HCT116 (cell line): Measurements from ENCODE around the gene RAB8A. TPM values are rescaled to one million over a fixed set of nuclear protein-coding genes. Genes with fewer than 3 reads are reported as not detected.

ENCODE experiments used
- ATAC-seq: fragments of 200-7000 bp; cut with Tn5 transposase; 2 replicates; pipeline ENCODE4 v1.9.1; 2020; ENCODE audit warnings: mild to moderate bottlenecking, moderate library complexity
- BruUV-seq: library from RNA; stranded (reverse); fragments of 400-500 nt; replicated peaks from 2 replicates; lab custom pipeline; 2021; lab: Mats Ljungman, UMichigan
- CTCF ChIA-PET: fragments of 300-600 bp; sonication (Branson Sonifier 250); formaldehyde crosslinking; loops from one replicate; lab custom pipeline; 2021; ENCODE audit warnings: antibody characterized with exemption; lab: Charles Lee
- POLR2A ChIA-PET: fragments of 300-600, 350-600 bp; sonication (Branson Sonifier 250); formaldehyde crosslinking; loops from one replicate; lab custom pipeline; 2021; ENCODE audit warnings: antibody characterized with exemption; lab: Charles Lee
- RAD21 ChIA-PET, 2 experiments: fragments of 300-600 bp; sonication (Branson Sonifier 250); formaldehyde crosslinking; loops; one replicate each; lab custom pipeline; 2023; ENCODE audit warnings: low total read pairs in 2 of 2; ENCODE audit not compliant: uncharacterized antibody in 2 of 2, unreplicated experiment in 2 of 2, low non-redundant PET in 1 of 2; lab: Charles Lee
- DNase-seq: peaks from one replicate; pipeline ENCODE4 v3.0.0-alpha.2; 2010; ENCODE audit warnings: low read depth, low spot score
- H2AFZ ChIP-seq: fragments of 200-600 bp; shearing (Covaris generic), sonication (generic); 2 replicates; pipeline ENCODE4 v1.6.1; 2017; ENCODE audit warnings: low read depth, mixed run types, mixed read lengths, antibody characterized with exemption, low read length; ENCODE audit not compliant: poor library complexity, severe bottlenecking
- H3K27ac ChIP-seq: 2 replicates; pipeline ENCODE4 v1.5.1; 2012; ENCODE audit warnings: low read depth, low read length
- H3K27me3 ChIP-seq: fragments of 200-600 bp; sonication (generic); 2 replicates; pipeline ENCODE4 v1.6.1; 2016; ENCODE audit warnings: mixed run types, low read length, mixed read lengths; ENCODE audit not compliant: insufficient read depth
- H3K36me3 ChIP-seq, 2 experiments: fragments of 200-500 bp in 1 of 2; fragments of 200-600 bp in 1 of 2; sonication (Bioruptor generic) in 1 of 2; sonication (generic) in 1 of 2; 2 replicates each; pipeline versions ENCODE4 v1.5.1 to v1.6.1; 2014 to 2016; ENCODE audit warnings: low read length in 2 of 2, inconsistent platforms in 1 of 2, mixed read lengths in 1 of 2, mixed run types in 1 of 2; ENCODE audit not compliant: insufficient read depth in 2 of 2, control insufficient read depth in 1 of 2
- H3K4me1 ChIP-seq, 2 experiments: fragments of 200-600 bp in 1 of 2; sonication (generic) in 1 of 2; 2 replicates each; pipeline versions ENCODE4 v1.5.1 to v1.6.1; 2012 to 2017; ENCODE audit warnings: low read length in 2 of 2, inconsistent platforms in 1 of 2, mild to moderate bottlenecking in 1 of 2, mixed read lengths in 1 of 2, mixed run types in 1 of 2, moderate library complexity in 1 of 2; ENCODE audit not compliant: insufficient read depth in 2 of 2, control insufficient read depth in 1 of 2
- H3K4me2 ChIP-seq: fragments of 200-600 bp; sonication (generic); 2 replicates; pipeline ENCODE4 v1.6.1; 2017; ENCODE audit warnings: mixed run types, low read length, mixed read lengths
- H3K4me3 ChIP-seq, 2 experiments: fragments of 200-600 bp in 1 of 2; sonication (generic) in 1 of 2; replicated peaks in 1 of 2; 2 replicates each; pipeline ENCODE4 v1.5.1; 2011 to 2016; ENCODE audit warnings: low read length in 2 of 2, control low read depth in 1 of 2, low read depth in 1 of 2, mild to moderate bottlenecking in 1 of 2, mixed read lengths in 1 of 2, mixed run types in 1 of 2
- H3K79me2 ChIP-seq: fragments of 200-600 bp; sonication (generic); 2 replicates; pipeline ENCODE4 v1.6.1; 2017; ENCODE audit warnings: mild to moderate bottlenecking, mixed run types, low read length, moderate library complexity, mixed read lengths; ENCODE audit not compliant: insufficient read depth
- H3K9ac ChIP-seq: fragments of 200-600 bp; sonication (generic); 2 replicates; pipeline ENCODE4 v1.6.1; 2016; ENCODE audit warnings: low read length, mixed read lengths
- H3K9me2 ChIP-seq: fragments of 200-600 bp; sonication (generic), shearing (Covaris generic); 2 replicates; pipeline ENCODE4 v1.6.1; 2017; ENCODE audit warnings: mixed run types, mild to moderate bottlenecking, moderate library complexity; ENCODE audit not compliant: insufficient read depth
- H3K9me3 ChIP-seq, 2 experiments: fragments of 200-500 bp in 1 of 2; fragments of 200-600 bp in 1 of 2; sonication (Bioruptor generic) in 1 of 2; sonication (generic) in 1 of 2; 2 replicates each; pipeline ENCODE4 v1.6.1; 2014 to 2017; ENCODE audit warnings: low read length in 2 of 2, mixed read lengths in 2 of 2, inconsistent platforms in 1 of 2, low read depth in 1 of 2, mild to moderate bottlenecking in 1 of 2, mixed run types in 1 of 2, moderate library complexity in 1 of 2; ENCODE audit not compliant: control insufficient read depth in 1 of 2, insufficient read depth in 1 of 2
- H4K20me1 ChIP-seq: fragments of 200-600 bp; sonication (generic), shearing (Covaris generic); 2 replicates; pipeline ENCODE4 v1.6.1; 2017; ENCODE audit warnings: mixed run types, mild to moderate bottlenecking, moderate library complexity; ENCODE audit not compliant: insufficient read depth
- ATF3 ChIP-seq: IDR thresholded peaks from 2 replicates; pipeline ENCODE4 v1.6.1; 2012
- CBX3 ChIP-seq: IDR thresholded peaks from 2 replicates; pipeline ENCODE4 v1.6.1; 2012; ENCODE audit warnings: low read depth
- CTCF ChIP-seq, 3 experiments: fragments of 200-600 bp in 1 of 3; sonication (generic) in 1 of 3; IDR thresholded peaks in 2 of 3; conservative IDR thresholded peaks in 1 of 3; 2 replicates each; pipeline ENCODE4 v1.5.1; 2012 to 2017; ENCODE audit warnings: low read depth in 2 of 3, low read length in 2 of 3, antibody characterized with exemption in 1 of 3, borderline replicate concordance in 1 of 3, control low read depth in 1 of 3, mild to moderate bottlenecking in 1 of 3, mixed read lengths in 1 of 3, mixed run types in 1 of 3, moderate library complexity in 1 of 3; ENCODE audit not compliant: insufficient read depth in 1 of 3
- ELF1 ChIP-seq: IDR thresholded peaks from 2 replicates; pipeline ENCODE4 v1.6.1; 2012; ENCODE audit warnings: low read depth, borderline replicate concordance
- FOSL1 ChIP-seq: IDR thresholded peaks from 2 replicates; pipeline ENCODE4 v1.6.1; 2012; ENCODE audit warnings: low read depth
- JUND ChIP-seq: IDR thresholded peaks from 2 replicates; pipeline ENCODE4 v1.6.1; 2012
- MAX ChIP-seq: IDR thresholded peaks from 2 replicates; pipeline ENCODE4 v1.6.1; 2012
- POLR2A ChIP-seq: IDR thresholded peaks from 2 replicates; pipeline ENCODE4 v1.7.0; 2011; ENCODE audit warnings: borderline replicate concordance; ENCODE audit not compliant: insufficient read depth, insufficient read length; ENCODE audit errors: extremely low read depth
- SIN3A ChIP-seq: IDR thresholded peaks from 2 replicates; pipeline ENCODE4 v1.6.1; 2012; ENCODE audit warnings: low read depth
- YY1 ChIP-seq: IDR thresholded peaks from 2 replicates; pipeline ENCODE4 v1.6.1; 2011; ENCODE audit warnings: low read length, low read depth, moderate library complexity, mild to moderate bottlenecking; ENCODE audit not compliant: insufficient replicate concordance; ENCODE audit errors: extremely low read depth
- intact Hi-C: fragments of 100-400 bp; cut with micrococcal nuclease; formaldehyde crosslinking; loops from 2 replicates; pipeline ENCODE4 v1.10.0; 2022
- total RNA-seq: library from RNA; stranded (reverse); gene quantifications from one replicate; pipeline ENCODE4 v1.2.1, GENCODE V29; 2021; ENCODE audit not compliant: unreplicated experiment

Gene RAB8A
- total RNA-seq, 1 experiment from 2014 or later, result 116 TPM

GRCh38 chr19:16141043-16141442, 29.4 kb downstream of the RAB8A start:
- H4K20me1 ChIP-seq, result no peaks in the 10 kb centered on the region
- H3K4me2 ChIP-seq, result no peak overlapping the region
- no peaks in the 10 kb centered on the region for H3K9me3 ChIP-seq
- peaks cover 5% of the 10 kb centered on the region; the same call in 1 of the 2 replicates for H3K79me2 ChIP-seq
- intact Hi-C loops, result no loop called here
- ChIA-PET RAD21 (no interaction called here), CTCF (no interaction called here), POLR2A (no interaction called here)
- no peak overlapping the region for H2AFZ ChIP-seq
- no TSS peak for BruUV-seq
- no peak overlapping the region for H3K27ac ChIP-seq
- H3K36me3 ChIP-seq, result no peaks in the 10 kb centered on the region
- H3K4me1 ChIP-seq, result peaks cover 17 to 31% of the 10 kb centered on the region in 2 experiments
- H3K27me3 ChIP-seq, result no peaks in the 10 kb centered on the region
- DNase-seq (no peak), ATAC-seq (no peak)
- H3K9ac ChIP-seq, result no peak overlapping the region
- TF ChIP-seq MAX, result peak; percentile 52
- TF ChIP-seq YY1, result no peak
- TF ChIP-seq JUND, result no peak
- TF ChIP-seq ELF1, result no peak
- peak; percentile 38; the same call in 1 of the 2 replicates for TF ChIP-seq CBX3
- no peak for TF ChIP-seq ATF3
- no peak for TF ChIP-seq FOSL1
- no peak for TF ChIP-seq SIN3A
- TF ChIP-seq CTCF (IDR thresholded peaks at IDR 0.05 in 2 of 3, conservative IDR thresholded peaks at IDR 0.05 in 1 of 3; ENCODE audit: borderline replicate concordance in 1 of 3, insufficient read depth in 1 of 3, low read depth in 2 of 3, low read length in 2 of 3), result no peak
- TF ChIP-seq POLR2A, result no peak
- no peaks in the 10 kb centered on the region for H3K9me2 ChIP-seq
- H3K4me3 ChIP-seq, result no peak overlapping the region
